SK-N-SH (cell line): ENCODE measurements around the gene POTEE. TPM values are rescaled to one million over a fixed set of nuclear protein-coding genes. Genes with fewer than 3 reads are reported as not detected.
"Not testable (repeated sequence)": the region's sequence is repeated elsewhere in the genome, so short reads cannot be mapped to it uniquely, and the experiment has no call there.

Experiments
- CTCF ChIA-PET: fragments of 300-600, 350-600 bp; formaldehyde crosslinking; extraction: SDS; loops from one replicate; lab custom pipeline; 2021; lab: Yijun Ruan, JAX
- POLR2A ChIA-PET: fragments of 350-600 bp; sonication (Branson Sonifier 250); formaldehyde crosslinking; extraction: SDS; loops from one replicate; lab custom pipeline; 2020; ENCODE audit warnings: antibody characterized with exemption, inconsistent platforms; lab: Yijun Ruan, JAX
- DNase-seq: peaks from one replicate; pipeline ENCODE4 v3.0.0; 2012
- H2AFZ ChIP-seq: fragments of 200-600 bp; sonication (generic); 2 replicates; pipeline ENCODE4 v1.8.1; 2016; ENCODE audit warnings: antibody characterized with exemption, mild to moderate bottlenecking, low read depth
- H3F3A ChIP-seq: fragments of 200-600 bp; sonication (generic); replicated peaks from 2 replicates; pipeline ENCODE3; 2016; ENCODE audit warnings: antibody characterized with exemption, mild to moderate bottlenecking; ENCODE audit not compliant: insufficient read depth
- H3K27ac ChIP-seq, 2 experiments: fragments of 200-500 bp in 1 of 2; fragments of 200-600 bp in 1 of 2; sonication (Bioruptor generic) in 1 of 2; sonication (generic), shearing (Covaris generic) in 1 of 2; 2 replicates each; pipeline versions ENCODE4 v1.5.1 to v1.6.1; 2014 to 2016; ENCODE audit warnings: low read depth in 2 of 2, inconsistent platforms in 1 of 2, low read length in 1 of 2, mild to moderate bottlenecking in 1 of 2, mixed read lengths in 1 of 2
- H3K27me3 ChIP-seq: fragments of 200-600 bp; sonication (generic), shearing (Covaris generic); 2 replicates; pipeline ENCODE4 v1.6.1; 2016; ENCODE audit warnings: mixed run types; ENCODE audit not compliant: insufficient read depth
- H3K36me3 ChIP-seq, 2 experiments: fragments of 200-500 bp in 1 of 2; fragments of 200-600 bp in 1 of 2; sonication (Bioruptor generic) in 1 of 2; sonication (generic) in 1 of 2; replicated peaks in 1 of 2; 2 replicates each; pipeline versions ENCODE3 to v1.5.1; 2014 to 2016; ENCODE audit warnings: low read length in 1 of 2, mild to moderate bottlenecking in 1 of 2; ENCODE audit not compliant: insufficient read depth in 2 of 2, control insufficient read depth in 1 of 2
- H3K4me1 ChIP-seq, 2 experiments: fragments of 200-500 bp in 1 of 2; fragments of 200-600 bp in 1 of 2; sonication (Bioruptor generic) in 1 of 2; sonication (generic), shearing (Covaris generic) in 1 of 2; 2 replicates each; pipeline versions ENCODE4 v1.5.1 to v1.6.1; 2014 to 2016; ENCODE audit warnings: low read depth in 1 of 2, low read length in 1 of 2, mixed run types in 1 of 2; ENCODE audit not compliant: insufficient read depth in 2 of 2, control insufficient read depth in 1 of 2
- H3K4me2 ChIP-seq: fragments of 200-600 bp; sonication (generic), shearing (Covaris generic); 2 replicates; pipeline ENCODE4 v1.6.1; 2017; ENCODE audit warnings: mixed run types
- H3K4me3 ChIP-seq, 2 experiments: fragments of 200-500 bp in 1 of 2; fragments of 200-600 bp in 1 of 2; sonication (Bioruptor generic) in 1 of 2; sonication (generic), shearing (Covaris generic) in 1 of 2; 2 replicates each; pipeline versions ENCODE4 v1.5.1 to v1.8.1; 2014 to 2016; ENCODE audit warnings: low read depth in 2 of 2, inconsistent platforms in 1 of 2, low read length in 1 of 2, mild to moderate bottlenecking in 1 of 2, mixed read lengths in 1 of 2, moderate library complexity in 1 of 2
- H3K79me2 ChIP-seq: fragments of 200-600 bp; sonication (generic); 2 replicates; pipeline ENCODE4 v1.8.1; 2017; ENCODE audit warnings: mild to moderate bottlenecking; ENCODE audit not compliant: insufficient read depth
- H3K9ac ChIP-seq: fragments of 200-600 bp; sonication (generic); 2 replicates; pipeline ENCODE4 v1.6.1; 2017; ENCODE audit warnings: mixed run types
- H3K9me2 ChIP-seq: fragments of 200-600 bp; sonication (generic); 2 replicates; pipeline ENCODE4 v1.6.1; 2017; ENCODE audit warnings: mixed run types
- H3K9me3 ChIP-seq: fragments of 200-600 bp; sonication (generic); 2 replicates; pipeline ENCODE4 v1.6.1; 2017; ENCODE audit warnings: mixed run types, mild to moderate bottlenecking, moderate library complexity
- H4K20me1 ChIP-seq: fragments of 200-600 bp; sonication (generic); 2 replicates; pipeline ENCODE4 v1.6.1; 2017; ENCODE audit warnings: mild to moderate bottlenecking, mixed run types; ENCODE audit not compliant: insufficient read depth
- WGBS: methylation state at CpG from one replicate; pipeline ENCODE4 v1.1.6; 2017; ENCODE audit warnings: low lambda C conversion rate; 5-methylcytosine and 5-hydroxymethylcytosine counted together
- polyA plus RNA-seq, 3 experiments: library from polyadenylated mRNA; depleted of rRNA; stranded (reverse); fragments of >200 nt; gene quantifications; 2 replicates each; pipeline ENCODE4 v1.2.3, GENCODE V29; 2012
- small RNA-seq, 7 experiments: library from RNA; depleted of rRNA; stranded (forward); fragments of <200 nt; gene quantifications; one replicate each; pipeline ENCODE3, GENCODE V24; 2012

Gene POTEE
- polyA plus RNA-seq, 1 of the 3 experiments (the other 2 are of a cell fraction) = 0.03 TPM

GRCh38 chr2:131235543-131236449 lies 26.5 kb downstream of the POTEE start:
- DNase-seq, H3K9ac ChIP-seq, H3K9me2 ChIP-seq, H3K27me3 ChIP-seq, H4K20me1 ChIP-seq, H3K4me1 ChIP-seq, H3K9me3 ChIP-seq, H2AFZ ChIP-seq, CTCF ChIA-PET, H3K27ac ChIP-seq, H3K36me3 ChIP-seq, H3K4me3 ChIP-seq, H3K4me2 ChIP-seq, POLR2A ChIA-PET, H3F3A ChIP-seq, H3K79me2 ChIP-seq: not testable (repeated sequence)
- 43% methylated on average over 10 of the region's 10 CpGs for WGBS

Small RNA genes lying within 50 kb of the gene (small RNA-seq; reads per million reads assigned to genes)
- gene AC009477.1 (0 reads per million in 7 experiments), gene RNU6-127P (0 reads per million in 7 experiments)

Other genes starting within 250 kb of the POTEE start
- gene FAM168B, start 116.1 kb upstream of the POTEE start, polyA plus RNA-seq (2012; rRNA removed) = 72.7 and 84.9 TPM in 2 replicates
- gene PLEKHB2, start 104.2 kb upstream of the POTEE start, polyA plus RNA-seq (2012; rRNA removed) = 78.9 and 105 TPM in 2 replicates
- not detected in 2 replicates for gene RAB6D, start 154.6 kb downstream of the POTEE start, polyA plus RNA-seq (2012; rRNA removed)